Measurements from ENCODE around the gene SIN3B.

Gene SIN3B

DNA sequence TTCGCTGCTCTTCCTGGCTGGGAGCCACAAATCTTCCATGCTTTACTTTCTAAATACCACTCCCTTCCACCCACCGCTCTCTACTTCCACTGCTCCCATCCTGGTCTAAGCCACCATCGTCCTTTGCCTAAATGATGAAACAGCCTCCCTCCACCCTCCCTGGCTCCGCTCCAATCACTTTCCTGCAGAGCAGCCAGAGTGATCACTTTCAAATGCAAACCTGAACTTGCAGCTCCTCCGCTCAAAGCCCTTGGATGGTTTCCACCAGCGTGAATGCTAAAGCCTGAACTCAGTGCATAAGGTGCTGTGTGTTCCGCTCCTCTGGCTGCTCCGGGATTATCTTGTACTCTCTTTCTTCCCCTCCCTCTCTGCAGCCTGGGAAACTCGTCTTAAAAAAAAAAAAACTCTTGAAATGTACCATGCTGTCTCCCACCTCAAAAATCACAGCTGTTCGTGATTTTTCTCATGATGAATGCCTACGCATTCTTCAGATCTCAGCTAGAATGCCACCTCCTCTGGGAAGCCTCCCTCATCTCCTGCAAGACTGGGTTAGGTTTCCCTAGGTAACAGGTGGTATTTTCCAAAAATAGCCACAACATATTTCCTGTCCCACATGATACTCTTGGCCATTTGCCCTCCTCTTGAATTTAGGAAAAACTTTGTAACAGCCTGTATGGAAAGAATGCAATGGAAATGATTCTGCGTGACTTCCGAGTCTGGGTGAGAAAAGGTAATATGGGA, 3.7 kb upstream of the SIN3B start:
- no peak for DNase-seq (ENCODE audit: low spot score)

DNA sequence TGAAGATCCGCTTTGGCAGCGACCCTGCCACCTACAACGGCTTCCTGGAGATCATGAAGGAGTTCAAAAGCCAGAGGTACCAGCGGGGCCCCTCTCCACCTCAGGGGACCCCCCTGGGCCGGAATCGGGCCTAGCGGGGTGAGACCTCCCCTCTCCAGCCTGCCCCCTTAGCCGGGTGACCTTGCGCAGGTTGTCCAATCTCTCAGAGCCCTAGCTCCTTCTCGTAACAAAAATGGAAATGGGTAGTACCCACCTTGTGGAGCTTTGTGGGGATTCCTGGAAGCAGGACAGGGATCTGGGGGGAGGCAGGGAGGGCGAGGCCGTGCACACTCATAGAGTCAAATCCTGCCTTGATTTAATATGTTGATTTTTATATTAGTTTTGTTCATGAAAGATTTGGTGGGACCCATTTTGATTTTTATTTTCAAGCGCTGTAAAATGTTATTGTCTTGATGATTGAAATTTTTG, 658 bp downstream of the SIN3B start:
- DNase-seq (ENCODE audit: low spot score), result no peak

DNA sequence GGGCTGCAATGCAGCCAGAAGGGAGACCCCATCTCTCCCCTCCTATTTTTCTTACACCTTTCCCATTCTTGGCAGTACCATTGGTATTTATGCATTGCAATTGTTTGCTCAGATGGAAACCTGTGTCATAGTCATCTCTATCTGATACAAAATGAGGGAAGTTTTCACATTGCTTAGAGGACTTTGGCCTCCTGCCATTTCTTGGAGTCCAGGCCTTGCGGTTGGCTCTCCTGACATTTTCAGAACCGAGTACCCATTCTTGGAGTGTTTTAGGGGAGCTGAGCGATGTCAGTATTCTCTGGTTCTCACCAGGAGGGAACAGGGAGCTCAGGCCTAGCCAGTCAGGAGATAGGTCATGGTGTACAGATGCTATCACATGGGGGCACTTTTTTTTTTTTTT, 1.5 kb downstream of the SIN3B start:
- DNase-seq (ENCODE audit: low spot score), result no peak

GRCh38 chr19:16831531-16831930, 2.3 kb downstream of the SIN3B start:
- DNase-seq (ENCODE audit: low spot score), result no peak

DNA sequence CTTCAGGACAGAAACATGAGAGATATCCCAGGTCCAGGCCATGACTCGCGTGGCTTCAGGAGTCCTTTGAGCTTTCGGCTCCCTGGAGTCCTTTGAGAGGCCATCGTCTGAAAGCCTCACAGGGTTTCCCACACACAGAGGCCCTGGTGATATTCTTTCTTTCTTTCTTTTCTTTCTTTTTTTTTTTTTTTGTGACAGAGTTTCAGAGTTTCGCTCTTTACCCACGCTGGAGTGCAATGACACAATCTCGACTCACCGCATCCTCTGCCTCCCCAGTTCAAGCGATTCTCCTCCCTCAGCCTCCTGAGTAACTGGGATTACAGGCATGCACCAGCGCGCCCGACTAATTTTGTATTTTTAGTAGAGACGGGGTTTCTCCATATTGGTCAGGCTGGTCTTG, 5.5 kb downstream of the SIN3B start:
- DNase-seq (ENCODE audit: low spot score), result no peak

- DNase-seq (ENCODE audit: low spot score), result peak; percentile 2
Measured at GRCh38 chr19:16836115-16837034, 7.2 kb downstream of the SIN3B start.

DNA sequence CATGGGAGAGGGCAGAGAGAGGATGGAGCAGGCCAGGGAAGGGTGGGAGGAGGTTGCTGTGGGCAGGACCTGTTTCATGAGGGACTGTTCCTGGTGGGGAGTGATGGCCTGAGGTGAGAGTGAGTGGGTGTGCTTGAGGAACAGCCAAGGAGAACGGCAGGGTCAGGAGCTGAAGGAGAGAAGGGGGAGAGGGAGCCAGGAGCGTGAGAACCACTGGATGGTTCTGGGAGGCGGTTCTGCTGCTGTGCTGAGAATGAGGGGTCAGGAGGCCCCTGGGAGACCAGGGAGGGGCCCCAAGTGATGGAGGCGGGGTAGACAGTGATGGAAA, 7.8 kb downstream of the SIN3B start:
- no peak for DNase-seq (ENCODE audit: low spot score)

GRCh38 chr19:16841391-16841926, 12.3 kb downstream of the SIN3B start:
- DNase-seq (ENCODE audit: low spot score), result no peak

DNA sequence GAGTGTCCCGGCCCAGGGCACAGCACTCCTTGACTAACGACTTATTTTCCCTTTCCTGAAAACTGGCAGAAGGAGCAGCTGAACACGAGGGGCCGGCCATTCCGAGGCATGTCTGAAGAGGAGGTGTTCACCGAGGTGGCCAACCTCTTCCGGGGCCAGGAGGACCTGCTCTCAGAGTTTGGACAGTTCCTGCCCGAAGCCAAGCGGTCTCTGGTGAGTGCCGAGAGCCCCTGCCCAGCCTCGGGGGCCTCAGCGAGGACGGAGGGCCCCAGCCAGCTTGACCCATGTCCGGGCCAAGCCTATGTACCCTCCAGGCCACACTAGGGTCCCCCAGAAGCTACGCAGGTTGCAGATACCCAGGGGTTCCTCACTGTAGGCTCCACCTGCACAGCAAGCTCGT, 17.7 kb downstream of the SIN3B start:
- DNase-seq (ENCODE audit: low spot score), result no peak

- no peak for DNase-seq (ENCODE audit: low spot score)
Measured at GRCh38 chr19:16847430-16847829, 18.2 kb downstream of the SIN3B start.

DNA sequence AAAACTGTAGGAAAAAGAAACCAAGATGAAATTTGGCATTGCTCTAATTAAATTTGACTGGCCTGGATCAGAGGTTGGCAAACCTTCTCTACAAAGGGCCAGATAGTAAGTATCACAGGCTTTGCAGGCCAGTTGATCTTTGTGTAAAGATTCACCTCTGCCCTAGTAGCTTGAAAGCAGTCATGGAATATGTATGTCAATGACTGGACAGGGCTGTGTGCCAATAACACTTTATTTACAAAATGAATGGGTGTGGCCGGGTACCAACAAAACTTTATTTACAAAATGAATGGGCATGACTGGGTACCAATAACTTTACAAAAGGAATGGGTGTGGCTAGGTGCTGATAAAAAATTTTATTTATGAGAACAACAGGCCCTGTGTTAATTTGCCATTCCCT, 20.0 kb downstream of the SIN3B start:
- no peak for DNase-seq (ENCODE audit: low spot score)

- DNase-seq (ENCODE audit: low spot score), result no peak
Measured at GRCh38 chr19:16850133-16850532, 20.9 kb downstream of the SIN3B start.

DNA sequence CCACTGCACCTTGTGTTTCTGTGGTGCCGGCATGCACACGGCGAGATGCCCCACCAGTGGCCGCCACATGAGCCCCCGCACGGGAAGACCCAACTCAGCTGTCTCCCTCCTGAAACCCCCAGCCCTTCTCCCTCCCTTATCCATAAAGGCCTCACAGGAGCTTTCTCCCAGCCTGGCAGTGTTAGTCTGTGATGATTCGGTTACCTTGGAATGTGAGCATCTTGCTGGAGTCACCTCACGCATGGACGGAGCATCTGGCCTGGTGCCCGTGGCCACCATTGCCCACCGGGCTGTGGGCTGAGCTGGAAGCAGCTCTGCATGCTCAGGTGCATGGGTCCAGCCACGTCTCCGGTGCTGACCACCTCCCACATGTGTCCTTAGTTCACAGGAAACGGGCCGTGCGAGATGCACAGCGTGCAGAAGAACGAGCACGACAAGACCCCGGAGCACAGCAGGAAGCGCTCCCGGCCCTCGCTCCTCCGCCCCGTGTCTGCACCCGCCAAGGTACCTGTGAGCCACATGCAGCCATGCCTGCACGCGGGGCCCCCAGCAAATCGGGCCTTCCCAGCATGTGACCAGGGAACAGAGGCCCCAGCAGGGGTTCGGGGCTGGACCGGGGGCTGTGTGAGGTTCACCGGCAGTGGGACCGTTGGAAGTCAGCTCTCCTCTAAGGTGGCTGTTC, 22.0 kb downstream of the SIN3B start:
- DNase-seq (ENCODE audit: low spot score), result no peak

DNA sequence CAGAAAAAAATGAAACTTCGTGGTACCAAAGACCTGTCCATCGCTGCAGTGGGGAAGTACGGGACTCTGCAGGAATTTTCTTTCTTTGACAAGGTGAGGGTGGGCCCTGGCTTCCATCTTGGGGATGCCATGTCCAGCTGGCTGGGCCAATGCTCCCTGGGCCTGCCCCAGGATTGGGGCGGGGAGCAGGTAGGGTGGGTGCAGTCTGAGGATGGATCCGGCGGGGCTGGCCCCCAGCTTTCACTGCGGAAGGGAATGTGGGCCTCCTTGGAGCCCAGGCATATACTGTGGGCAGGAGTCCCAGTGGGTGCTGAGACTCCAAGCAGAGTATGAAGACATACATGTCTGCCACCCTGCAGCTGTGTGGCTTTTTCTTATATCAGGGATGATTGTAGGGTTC, 23.9 kb downstream of the SIN3B start:
- DNase-seq (ENCODE audit: low spot score), result no peak

GRCh38 chr19:16856091-16856490, 26.9 kb downstream of the SIN3B start:
- no peak for DNase-seq (ENCODE audit: low spot score)

- DNase-seq (ENCODE audit: low spot score), result no peak
Measured at GRCh38 chr19:16859626-16860025, 30.4 kb downstream of the SIN3B start.

- no peak for DNase-seq (ENCODE audit: low spot score)
Measured at GRCh38 chr19:16860118-16860517, 30.9 kb downstream of the SIN3B start.

- DNase-seq (ENCODE audit: low spot score), result no peak
Measured at GRCh38 chr19:16861011-16861410, 31.8 kb downstream of the SIN3B start.

- no peak for DNase-seq (ENCODE audit: low spot score)
Measured at GRCh38 chr19:16861834-16862233, 32.6 kb downstream of the SIN3B start.

DNA sequence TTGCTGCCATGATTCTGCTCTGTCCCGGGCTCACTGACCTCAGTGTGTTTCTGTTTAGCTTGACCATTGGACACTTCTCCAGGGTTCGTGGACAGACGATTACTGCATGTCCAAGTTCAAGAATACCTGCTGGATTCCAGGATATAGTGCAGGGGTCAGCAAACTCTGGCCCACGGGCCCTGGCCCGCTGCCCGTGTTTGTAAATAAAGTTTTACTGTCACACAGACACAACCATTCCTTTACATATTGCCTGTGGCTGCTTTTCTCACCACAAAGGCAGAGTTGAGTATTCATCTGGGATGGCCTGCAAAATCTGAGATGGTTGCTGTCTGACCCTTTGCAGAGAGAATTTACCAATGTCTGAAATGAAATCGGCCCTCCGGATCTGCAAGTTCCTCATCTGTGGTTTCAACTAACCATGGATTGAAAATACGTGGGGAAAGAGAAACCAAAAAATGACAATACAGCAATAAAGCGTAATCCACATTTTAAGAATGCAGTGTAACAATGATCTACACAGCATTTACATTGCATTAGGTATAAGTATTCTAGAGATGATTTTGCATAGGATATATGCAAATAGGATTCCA, 33.7 kb downstream of the SIN3B start:
- no peak for DNase-seq (ENCODE audit: low spot score)

- no peak for DNase-seq (ENCODE audit: low spot score)
Measured at GRCh38 chr19:16867211-16867610, 38.0 kb downstream of the SIN3B start.

All from CD4-positive, alpha-beta T cell treated with Interleukin-2 at 100 ng/mL for 4 hours (primary cell).